NCI-H1048 (cell line): Measurements from ENCODE around the gene IGSF9.

ENCODE experiments used
- DNase-seq: peaks from one replicate; lab custom pipeline; 2025; lab: John Stamatoyannopoulos, UW

IGSF9 gene

DNA sequence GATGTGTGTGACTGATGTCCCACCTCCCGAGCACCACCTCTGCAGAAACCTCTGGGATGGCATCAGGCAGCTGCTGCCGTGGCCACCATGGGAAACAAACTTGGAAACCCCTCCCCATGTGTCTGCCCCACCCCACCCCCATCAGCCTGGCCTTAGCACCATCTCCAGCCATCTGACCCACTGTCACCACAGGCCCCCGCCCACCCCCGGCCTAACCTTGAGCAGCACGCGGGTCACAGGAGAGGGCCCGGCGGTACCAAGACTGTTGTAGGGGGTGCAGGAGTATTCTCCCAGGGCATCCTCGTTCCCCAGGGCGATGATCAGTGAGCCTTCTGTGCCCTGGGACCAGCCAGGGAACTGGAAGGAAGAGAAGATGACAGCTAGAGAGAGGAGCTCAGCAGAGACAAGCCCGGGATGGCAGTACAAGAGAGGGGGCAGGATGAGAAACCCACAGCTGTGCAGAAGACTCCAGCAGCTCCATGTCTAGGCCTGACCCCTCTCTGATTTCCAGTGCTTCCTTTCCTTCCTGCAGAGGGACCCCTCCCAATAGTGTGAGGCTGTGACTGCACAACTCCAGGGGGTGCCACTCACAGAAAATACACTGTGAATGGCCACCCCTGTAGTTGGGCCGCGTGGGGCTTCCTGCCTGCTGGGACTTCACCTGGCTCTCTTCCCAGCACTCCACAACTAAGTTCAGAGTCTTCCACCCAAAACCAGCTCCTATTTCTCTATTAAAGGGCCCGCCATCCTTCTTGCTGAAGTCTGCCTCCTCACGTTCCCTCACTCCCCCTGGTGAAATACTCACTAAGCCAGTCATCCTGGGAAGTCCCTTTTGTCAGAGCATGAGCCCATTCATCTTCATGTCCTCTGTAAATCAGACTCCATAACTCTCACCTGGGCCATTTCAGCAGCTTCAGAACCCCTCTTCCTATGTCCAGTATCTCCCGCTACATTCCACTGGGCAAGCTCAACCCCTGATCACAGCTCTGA is 12.8 kb downstream of the IGSF9 start:
- no peak for DNase-seq

DNA sequence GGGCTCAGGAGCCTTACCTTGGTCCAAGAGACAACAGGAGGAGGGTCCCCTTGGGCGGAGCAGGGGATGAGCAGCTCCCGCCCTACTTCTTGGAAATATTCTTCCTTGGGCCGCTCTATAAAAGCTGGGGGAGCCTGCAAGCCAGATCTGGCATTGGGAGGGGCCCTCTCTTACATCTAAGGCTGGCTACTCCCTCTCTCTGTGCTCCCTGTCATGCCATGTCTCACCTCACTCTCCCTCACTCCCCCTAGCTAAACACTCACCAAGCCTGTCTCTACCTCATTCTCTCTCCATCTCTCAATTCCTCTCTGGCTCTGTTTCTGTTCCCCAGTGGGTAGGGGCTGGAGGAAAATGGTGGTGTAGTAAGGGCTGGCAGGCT is 13.6 kb downstream of the IGSF9 start:
- DNase-seq, result no peak

GRCh38 chr1:159931101-159931794 is 14.2 kb downstream of the IGSF9 start:
- no peak for DNase-seq

- DNase-seq, result no peak
Observed at GRCh38 chr1:159930634-159931033, 14.8 kb downstream of the IGSF9 start.

DNA sequence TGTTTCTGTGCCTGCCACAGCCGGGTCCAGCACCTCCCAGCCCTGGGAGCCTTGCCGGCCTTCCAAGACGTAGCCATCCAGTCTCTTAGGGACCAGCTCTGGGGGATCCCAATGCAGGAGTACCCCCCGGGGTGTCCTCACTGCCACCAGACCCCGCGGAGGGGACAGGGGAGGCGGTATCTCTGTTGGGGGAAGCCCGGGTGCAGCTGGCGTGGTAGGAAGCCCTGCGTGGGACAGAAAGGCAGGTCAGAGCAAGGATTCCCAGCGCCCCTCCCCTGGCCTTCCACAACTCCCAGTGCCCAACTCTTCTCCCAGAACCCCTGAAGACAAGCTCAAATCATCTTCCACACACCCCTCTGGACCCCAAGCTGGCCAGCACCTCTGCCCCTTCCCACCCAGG is 15.2 kb downstream of the IGSF9 start:
- DNase-seq, result no peak

GRCh38 chr1:159929155-159930051 is 16.0 kb downstream of the IGSF9 start:
- DNase-seq, result no peak

GRCh38 chr1:159928491-159929050 is 16.8 kb downstream of the IGSF9 start:
- no peak for DNase-seq

DNA sequence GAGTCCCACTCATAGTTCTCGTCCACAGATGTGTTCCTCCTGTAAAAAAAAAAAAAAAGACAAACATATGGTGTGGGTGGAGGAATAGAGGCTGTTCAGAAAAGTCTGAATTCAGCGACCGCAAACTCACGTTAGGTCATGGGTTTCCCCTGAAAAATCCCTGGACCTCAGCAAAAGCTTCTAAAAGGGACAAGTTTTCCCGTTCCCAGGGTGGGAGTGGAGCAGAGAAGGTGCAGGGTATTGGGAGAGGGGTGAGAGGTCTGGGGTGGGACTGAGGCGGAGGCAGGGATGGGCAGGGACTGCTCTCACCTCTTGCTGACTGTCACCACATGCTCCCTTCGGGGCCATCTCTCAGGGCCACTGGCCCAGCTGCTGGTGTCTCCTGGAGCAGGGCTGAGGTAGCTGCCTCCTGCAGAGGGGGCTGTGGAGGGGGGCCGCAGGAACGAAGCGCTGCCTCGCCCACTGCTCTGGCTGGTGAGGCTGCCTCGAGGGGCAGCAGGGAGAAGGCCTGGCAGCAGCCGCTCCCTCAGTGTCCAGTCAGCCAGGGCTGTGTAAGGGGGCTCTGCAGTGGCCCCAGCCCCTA is 17.5 kb downstream of the IGSF9 start:
- no peak for DNase-seq

- no peak for DNase-seq
Observed at GRCh38 chr1:159927211-159927848, 18.1 kb downstream of the IGSF9 start.

DNA sequence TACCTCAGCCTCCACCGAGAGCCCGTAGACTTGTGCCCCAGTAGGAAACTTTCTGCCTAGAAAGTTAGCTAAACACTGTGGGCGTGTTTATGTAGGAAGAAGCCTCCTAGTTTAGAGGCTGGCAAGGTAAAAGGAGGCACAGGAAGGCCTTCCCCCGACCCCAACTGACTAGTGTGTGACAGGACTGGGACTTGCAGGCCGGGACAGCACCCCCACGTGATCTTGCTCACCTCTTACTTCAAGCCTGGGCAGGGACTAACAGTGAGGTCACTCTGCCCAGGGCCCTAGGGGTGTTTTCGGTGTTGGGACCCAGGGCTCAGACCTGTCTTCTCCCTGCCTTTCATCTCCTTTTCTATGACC is 19.7 kb downstream of the IGSF9 start:
- no peak for DNase-seq

DNA sequence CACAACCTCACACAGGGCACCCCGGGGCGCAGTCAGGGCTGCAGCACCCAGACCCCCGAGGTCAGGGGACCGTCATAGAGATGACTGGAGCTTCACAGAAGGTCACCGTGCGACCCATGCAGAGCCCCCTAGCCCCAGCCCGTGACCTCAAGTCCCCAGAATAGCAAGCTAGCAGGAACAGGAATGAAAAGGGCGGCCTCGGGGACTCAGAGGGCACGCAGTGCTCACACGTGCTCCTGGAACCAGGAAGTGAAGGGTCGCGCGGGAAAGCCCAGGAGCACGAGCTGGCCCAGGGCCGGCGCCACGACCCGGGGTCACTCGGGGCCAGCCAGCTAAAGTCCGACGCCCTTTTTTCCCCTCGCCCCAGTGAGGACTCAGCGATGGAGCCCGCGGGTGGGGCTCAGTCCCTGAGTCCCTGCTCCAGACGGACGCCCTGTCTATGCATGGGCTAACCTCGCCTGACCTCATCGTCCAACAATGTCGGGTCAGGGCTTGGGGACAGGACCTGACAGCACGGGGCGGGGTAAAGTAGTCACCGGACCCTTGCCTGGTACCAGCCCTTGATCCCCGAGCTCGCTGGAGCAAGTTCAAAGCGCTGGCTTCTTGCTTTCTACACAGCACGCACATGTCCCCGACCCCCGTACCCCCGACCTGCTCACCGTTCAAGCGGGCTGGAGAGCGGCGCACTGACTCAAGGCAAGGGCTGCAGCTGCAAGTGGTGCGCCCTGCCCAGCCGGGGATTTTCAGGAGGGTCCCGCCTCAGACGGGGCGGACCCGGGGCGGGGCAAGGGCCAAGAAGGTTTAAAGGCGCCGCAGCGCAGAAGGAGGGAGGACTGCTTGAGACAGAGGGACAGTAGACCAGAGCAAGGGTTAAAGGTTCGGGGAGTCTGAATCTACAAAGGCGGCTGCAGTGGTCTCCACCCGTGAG is 20.4 kb downstream of the IGSF9 start, which contains the start of gene TAGLN2:
TSS of gene TAGLN2 (minus strand) at position 717 of the 928 bp plus-strand sequence. CDS start 4,998 bp downstream, outside the sequence.
- DNase-seq, result peak; percentile 78

GRCh38 chr1:159924025-159924790 is 21.2 kb downstream of the IGSF9 start:
- DNase-seq, result no peak

DNA sequence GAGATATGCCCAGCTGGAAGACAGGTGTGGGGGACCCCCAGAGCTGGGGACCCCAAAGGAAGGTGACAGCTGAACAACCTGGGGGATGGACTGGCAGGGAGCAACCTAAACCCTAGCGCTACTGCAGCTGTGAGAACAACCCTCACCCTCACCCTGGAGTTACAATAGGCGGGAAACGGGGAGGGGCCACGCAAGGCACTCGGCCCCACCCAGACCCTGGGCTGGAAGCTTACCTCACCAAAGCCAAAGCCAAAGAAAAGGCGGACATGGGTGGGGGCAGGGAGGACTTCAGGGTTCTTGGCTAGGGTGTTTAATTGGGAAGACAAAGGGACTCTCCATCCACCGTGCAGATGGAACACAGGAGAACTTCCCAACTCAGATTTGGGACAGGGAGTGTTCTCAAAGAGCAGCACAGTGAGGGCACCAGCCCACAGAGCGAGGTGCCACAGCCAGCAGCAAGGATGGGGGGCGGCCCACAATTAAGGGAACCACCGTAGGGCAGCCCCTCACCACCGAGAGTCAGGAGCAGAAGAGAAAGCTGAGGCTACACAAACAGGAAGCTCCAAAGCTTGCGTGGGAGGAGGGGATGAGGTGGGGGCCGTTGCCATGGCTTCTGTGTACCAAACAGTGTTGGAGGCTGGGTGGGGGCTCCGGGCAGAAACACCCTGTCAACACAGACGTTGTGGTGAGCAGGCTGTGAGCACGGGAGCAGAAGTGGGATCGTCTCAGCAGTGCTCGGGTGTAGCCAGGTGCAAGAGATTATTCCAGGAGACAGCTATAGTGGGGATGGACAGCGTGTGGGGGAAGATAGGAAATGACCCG is 22.0 kb downstream of the IGSF9 start:
- DNase-seq, result no peak

GRCh38 chr1:159922511-159923202 is 22.8 kb downstream of the IGSF9 start:
- DNase-seq, result no peak

DNA sequence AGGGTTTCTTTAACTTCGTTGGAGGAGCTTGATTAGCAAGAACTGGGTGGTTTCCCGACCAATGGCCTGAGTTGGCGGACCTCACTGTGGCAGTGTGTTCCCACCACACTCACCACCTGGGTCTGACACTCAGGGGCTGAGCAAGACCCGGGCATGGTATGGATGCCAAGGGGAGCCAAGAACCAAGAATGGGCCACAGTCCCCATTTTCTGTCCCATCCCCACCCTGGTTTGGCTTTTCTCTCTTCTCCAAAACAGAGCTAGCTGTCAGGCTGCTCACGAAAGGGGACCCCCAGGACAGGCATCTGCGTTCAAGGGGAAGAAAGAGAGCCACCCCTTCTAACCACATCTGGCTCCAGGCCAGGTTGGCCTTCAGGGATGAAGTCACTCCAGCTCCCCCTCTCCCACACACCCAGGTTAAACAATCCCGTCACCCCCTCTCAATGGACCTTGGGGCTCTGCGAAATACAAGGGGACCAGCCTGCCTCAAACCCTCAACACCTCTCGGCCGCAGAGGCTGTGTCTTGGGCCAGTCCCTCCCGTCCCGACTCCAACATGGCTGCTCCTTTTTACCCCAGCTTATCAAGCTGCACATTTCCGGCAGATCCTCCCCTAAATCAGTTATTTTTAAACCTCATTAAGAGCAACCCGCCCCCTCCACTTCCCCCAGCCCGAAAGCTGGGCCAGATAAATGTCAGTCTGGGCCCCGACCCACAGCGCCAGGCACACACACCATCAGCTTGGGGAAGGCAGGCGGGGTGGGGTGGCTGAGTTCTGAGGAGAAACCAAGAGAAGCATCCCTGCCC is 23.5 kb downstream of the IGSF9 start:
- no peak for DNase-seq

DNA sequence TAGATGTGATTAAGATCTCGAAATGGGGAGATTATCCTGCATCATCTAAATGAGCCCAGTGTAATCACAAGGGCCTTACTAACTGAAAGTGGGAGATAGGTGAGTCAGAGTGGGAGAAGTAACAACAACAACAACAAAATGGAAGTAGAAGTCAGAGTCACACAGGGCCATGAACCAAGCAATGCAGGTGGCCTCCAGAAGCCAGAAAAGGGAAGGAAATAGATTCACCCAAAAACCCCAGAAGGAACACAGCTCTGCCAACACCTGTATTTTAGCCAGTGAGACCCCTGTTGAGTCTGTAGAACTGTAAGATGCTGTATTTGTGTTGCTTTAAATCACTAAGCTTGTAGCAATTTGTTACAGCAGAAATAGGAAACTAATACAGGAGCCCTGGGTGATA is 24.2 kb downstream of the IGSF9 start:
- DNase-seq, result no peak

- no peak for DNase-seq
Observed at GRCh38 chr1:159920651-159921050, 24.8 kb downstream of the IGSF9 start.
